Calu3 (cell line): Measurements from ENCODE around the gene PKNOX1. TPM values are rescaled to one million over a fixed set of nuclear protein-coding genes. Genes with fewer than 3 reads are reported as not detected.
"Not testable (repeated sequence)": the region's sequence is repeated elsewhere in the genome, so short reads cannot be mapped to it uniquely, and the experiment has no call there.

Experiments
- BruUV-seq: library from RNA; stranded (reverse); fragments of 400-500 nt; replicated peaks from 2 replicates; lab custom pipeline; 2021; lab: Mats Ljungman, UMichigan
- CTCF ChIA-PET: fragments of 300-600 bp; sonication (Branson Sonifier 250); formaldehyde crosslinking; loops from one replicate; lab custom pipeline; 2022; ENCODE audit warnings: antibody characterized with exemption; lab: Charles Lee
- DNase-seq: peaks from one replicate; pipeline ENCODE4 v3.0.0; 2022
- H3K27ac Mint-ChIP-seq: one replicate; pipeline ENCODE4 v1.8.0; 2022; ENCODE audit warnings: mixed read lengths; ENCODE audit not compliant: unreplicated experiment
- H3K27me3 Mint-ChIP-seq: one replicate; pipeline ENCODE4 v1.8.0; 2022; ENCODE audit warnings: mixed read lengths; ENCODE audit not compliant: unreplicated experiment
- H3K36me3 Mint-ChIP-seq: one replicate; pipeline ENCODE4 v1.8.0; 2022; ENCODE audit warnings: mild to moderate bottlenecking, moderate library complexity, mixed read lengths; ENCODE audit not compliant: insufficient read depth, unreplicated experiment
- H3K4me1 Mint-ChIP-seq: one replicate; pipeline ENCODE4 v1.8.0; 2022; ENCODE audit warnings: mild to moderate bottlenecking, low read depth, mixed read lengths; ENCODE audit not compliant: unreplicated experiment
- H3K4me3 Mint-ChIP-seq: one replicate; pipeline ENCODE4 v1.8.0; 2022; ENCODE audit warnings: mild to moderate bottlenecking, low read depth, moderate library complexity, mixed read lengths; ENCODE audit not compliant: unreplicated experiment
- H3K9me3 Mint-ChIP-seq: one replicate; pipeline ENCODE4 v1.8.0; 2022; ENCODE audit warnings: low read depth, mixed read lengths; ENCODE audit not compliant: unreplicated experiment
- intact Hi-C: fragments of 100-400 bp; cut with micrococcal nuclease; formaldehyde crosslinking; loops from one replicate; pipeline ENCODE4 v1.10.0; 2022; ENCODE audit not compliant: unreplicated experiment
- total RNA-seq: library from RNA; stranded (reverse); gene quantifications from 2 replicates; pipeline ENCODE4 v1.2.3, GENCODE V29; 2022
- TF ChIP-seq, protein P1 (sequence below): fragments of 200-600 bp; IDR thresholded peaks from one replicate; pipeline ENCODE4 v1.8.0; 2022; ENCODE audit warnings: antibody characterized with exemption; ENCODE audit not compliant: unreplicated experiment

Gene PKNOX1
- total RNA-seq, 1 experiment from 2014 or later, result 10.1 TPM

DNA sequence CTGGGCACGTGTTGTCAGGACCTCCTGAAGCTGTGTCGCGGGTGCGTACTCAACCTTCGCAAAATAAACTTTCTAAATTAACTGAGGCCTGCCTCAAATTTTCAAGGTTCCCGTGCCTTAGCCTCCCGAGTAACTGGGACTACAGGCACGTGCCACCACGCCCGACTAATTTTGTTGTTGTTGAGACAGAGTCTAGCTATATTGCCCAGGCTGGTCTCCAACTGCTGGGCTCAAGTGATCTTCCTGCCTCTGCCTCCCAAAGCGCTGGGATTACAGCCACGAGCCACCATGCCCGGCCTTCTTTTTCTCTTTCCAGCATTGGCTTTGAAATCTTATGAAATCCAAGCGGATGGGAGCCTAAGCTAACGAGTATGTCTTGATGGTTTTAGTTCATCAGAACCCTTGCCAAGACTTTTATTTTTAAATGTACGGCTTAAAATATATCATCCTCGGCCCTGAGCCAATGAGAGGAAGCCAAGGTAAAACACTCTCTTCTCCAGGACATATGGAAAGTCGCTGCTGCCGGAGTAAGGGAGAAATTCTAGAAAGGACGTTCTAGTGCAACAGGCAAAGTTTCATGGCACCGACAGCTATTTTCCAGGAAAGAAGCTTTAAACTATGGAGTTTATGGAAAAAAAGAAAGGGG lies 36.3 kb upstream of the PKNOX1 start:
- Mint-ChIP-seq H3K4me3 (no peak overlapping the region), H3K4me1 (peaks cover 21% of the 10 kb centered on the region), H3K9me3 (no peaks in the 10 kb centered on the region), H3K27me3 (no peaks in the 10 kb centered on the region), H3K27ac (no peak overlapping the region), H3K36me3 (no peaks in the 10 kb centered on the region)
- TF ChIP-seq, protein P1, sequence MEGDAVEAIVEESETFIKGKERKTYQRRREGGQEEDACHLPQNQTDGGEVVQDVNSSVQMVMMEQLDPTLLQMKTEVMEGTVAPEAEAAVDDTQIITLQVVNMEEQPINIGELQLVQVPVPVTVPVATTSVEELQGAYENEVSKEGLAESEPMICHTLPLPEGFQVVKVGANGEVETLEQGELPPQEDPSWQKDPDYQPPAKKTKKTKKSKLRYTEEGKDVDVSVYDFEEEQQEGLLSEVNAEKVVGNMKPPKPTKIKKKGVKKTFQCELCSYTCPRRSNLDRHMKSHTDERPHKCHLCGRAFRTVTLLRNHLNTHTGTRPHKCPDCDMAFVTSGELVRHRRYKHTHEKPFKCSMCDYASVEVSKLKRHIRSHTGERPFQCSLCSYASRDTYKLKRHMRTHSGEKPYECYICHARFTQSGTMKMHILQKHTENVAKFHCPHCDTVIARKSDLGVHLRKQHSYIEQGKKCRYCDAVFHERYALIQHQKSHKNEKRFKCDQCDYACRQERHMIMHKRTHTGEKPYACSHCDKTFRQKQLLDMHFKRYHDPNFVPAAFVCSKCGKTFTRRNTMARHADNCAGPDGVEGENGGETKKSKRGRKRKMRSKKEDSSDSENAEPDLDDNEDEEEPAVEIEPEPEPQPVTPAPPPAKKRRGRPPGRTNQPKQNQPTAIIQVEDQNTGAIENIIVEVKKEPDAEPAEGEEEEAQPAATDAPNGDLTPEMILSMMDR, result no peak
- no TSS peak for BruUV-seq
- no peak for DNase-seq
- CTCF ChIA-PET, result interaction anchor here (0.7 to 0.9 kb wide), 2 partner anchors 12 to 17 kb away, joined by 3 to 5 read pairs; no protein-coding TSS in a partner anchor
- intact Hi-C loops, result no loop called here

DNA sequence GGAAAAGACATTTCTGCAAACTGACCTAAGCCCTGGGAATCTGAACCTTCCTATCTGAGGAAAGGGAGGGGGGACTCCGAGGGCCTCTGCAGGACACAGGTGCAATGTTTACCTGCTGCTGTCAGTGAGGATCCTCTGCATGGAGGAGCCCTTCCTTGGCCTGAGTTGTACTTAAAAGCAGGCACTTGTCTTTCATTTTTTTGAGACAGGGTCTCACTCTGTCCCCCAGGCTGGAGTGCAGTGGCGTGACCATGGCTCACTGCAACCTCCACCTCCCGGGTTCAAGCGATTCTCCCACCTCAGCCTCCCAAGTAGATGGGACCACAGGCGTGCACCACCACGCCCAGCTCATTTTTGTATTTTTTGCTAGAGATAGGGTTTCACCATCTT lies 35.8 kb upstream of the PKNOX1 start:
- H3K27ac Mint-ChIP-seq, intact Hi-C loops, H3K36me3 Mint-ChIP-seq, BruUV-seq, H3K4me3 Mint-ChIP-seq, H3K27me3 Mint-ChIP-seq, H3K9me3 Mint-ChIP-seq, DNase-seq: not testable (repeated sequence)
- CTCF ChIA-PET, result interaction anchor here (0.7 to 0.9 kb wide), 2 partner anchors 13 to 17 kb away, joined by 3 to 5 read pairs; no protein-coding TSS in a partner anchor
- H3K4me1 Mint-ChIP-seq, result peaks cover 17% of the 10 kb centered on the region

DNA sequence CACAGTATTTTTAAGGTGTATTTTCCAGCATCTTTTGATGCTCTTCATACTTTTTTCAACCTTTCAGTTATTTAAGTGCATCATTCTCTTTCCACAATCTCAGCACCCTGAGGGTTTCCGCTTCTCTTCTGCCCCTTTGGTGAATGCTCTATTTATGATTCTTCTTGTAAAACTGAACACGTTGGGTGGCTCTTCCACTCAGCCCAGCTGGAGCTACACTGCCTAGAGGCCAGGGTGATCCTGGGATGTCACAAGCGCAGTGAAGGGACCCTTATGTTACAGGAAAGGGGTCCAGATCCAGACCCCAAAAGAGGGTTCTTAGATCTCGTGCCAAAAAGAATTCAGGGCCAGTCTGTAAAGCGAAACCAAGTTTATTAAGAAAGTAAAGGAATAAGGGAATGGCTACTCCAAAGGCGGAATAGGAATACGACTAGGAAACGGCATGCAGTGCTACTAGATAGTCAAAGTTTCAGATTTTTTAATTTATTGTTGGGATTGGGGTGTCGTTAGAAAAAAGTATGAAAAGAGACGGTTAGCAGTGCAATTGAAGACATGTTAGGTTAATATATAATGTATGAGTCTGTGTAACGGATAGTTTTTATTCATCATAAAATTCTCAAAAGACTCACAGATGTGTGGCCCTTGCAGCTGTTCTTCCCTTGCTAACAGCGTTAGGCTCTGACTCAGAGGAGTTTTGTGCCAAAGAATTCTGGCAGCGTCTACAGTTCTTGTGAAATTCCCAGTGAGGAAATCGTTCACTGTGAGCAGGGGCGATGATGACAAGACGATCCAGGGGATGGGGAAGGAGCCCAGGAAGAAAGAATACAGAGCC lies 34.6 kb upstream of the PKNOX1 start:
- H3K4me3 Mint-ChIP-seq, result no peak overlapping the region
- CTCF ChIA-PET, result interaction anchor here (0.6 kb wide), 1 partner anchor 71 kb away, joined by 3 read pairs; no protein-coding TSS in a partner anchor
- no peak overlapping the region for H3K27ac Mint-ChIP-seq
- peak; percentile 39 for DNase-seq
- no peaks in the 10 kb centered on the region for H3K36me3 Mint-ChIP-seq
- TF ChIP-seq, protein P1, result no peak
- H3K9me3 Mint-ChIP-seq, result no peaks in the 10 kb centered on the region
- BruUV-seq, result no TSS peak
- peaks cover 17% of the 10 kb centered on the region for H3K4me1 Mint-ChIP-seq
- no peaks in the 10 kb centered on the region for H3K27me3 Mint-ChIP-seq
- intact Hi-C loops, result no loop called here

DNA sequence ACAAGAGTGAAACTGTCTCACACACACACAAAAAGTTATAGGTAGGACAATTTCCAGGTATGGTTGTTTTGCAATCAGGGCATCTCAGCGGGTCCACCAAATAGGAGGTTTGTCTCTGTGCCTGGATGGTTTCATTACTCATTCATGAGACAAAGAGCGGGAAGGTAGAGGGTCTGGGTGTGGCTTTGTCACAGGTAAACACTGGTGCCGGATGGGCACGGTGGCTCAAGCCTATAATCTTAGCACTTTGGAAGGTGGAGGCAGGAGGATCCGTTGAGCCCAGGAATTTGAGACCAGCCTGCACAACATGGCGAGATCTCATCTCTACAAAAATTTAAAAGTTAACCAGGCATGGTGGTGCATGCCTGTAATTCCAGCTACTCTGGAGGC lies 32.7 kb upstream of the PKNOX1 start:
- H3K4me1 Mint-ChIP-seq, result peaks cover 17% of the 10 kb centered on the region
- DNase-seq, result no peak
- H3K27ac Mint-ChIP-seq, result no peak overlapping the region
- no peaks in the 10 kb centered on the region for H3K9me3 Mint-ChIP-seq
- BruUV-seq, result no TSS peak
- no peaks in the 10 kb centered on the region for H3K27me3 Mint-ChIP-seq
- no peaks in the 10 kb centered on the region for H3K36me3 Mint-ChIP-seq
- H3K4me3 Mint-ChIP-seq, result no peak overlapping the region
- intact Hi-C loops, result no loop called here
- TF ChIP-seq, protein P1, result no peak
- CTCF ChIA-PET, result interaction anchor here (0.7 kb wide), 1 partner anchor 24 kb away, joined by 3 read pairs; no protein-coding TSS in a partner anchor
